H9 (cell line): Measurements from ENCODE around the gene CHTOP. TPM values are rescaled to one million over a fixed set of nuclear protein-coding genes. Genes with fewer than 3 reads are reported as not detected.

ENCODE experiments used
- DNase-seq: peaks from one replicate; pipeline ENCODE4 v3.0.0-alpha.2; 2017
- H2AFZ ChIP-seq: one replicate; pipeline ENCODE4 v1.6.1; 2013; ENCODE audit warnings: mild to moderate bottlenecking, low read length, control low read depth, moderate library complexity
- H2AK5ac ChIP-seq: 2 replicates; pipeline ENCODE4 v1.6.1; 2013; ENCODE audit warnings: low read length, control low read depth, mixed read lengths; ENCODE audit not compliant: insufficient read length
- H2BK120ac ChIP-seq: one replicate; pipeline ENCODE4 v1.6.1; 2013; ENCODE audit warnings: low read depth, mild to moderate bottlenecking, low read length, control low read depth, inconsistent platforms; ENCODE audit not compliant: poor library complexity, severe bottlenecking
- H2BK12ac ChIP-seq: 2 replicates; pipeline ENCODE4 v1.6.1; 2013; ENCODE audit warnings: low read length, control low read depth, mixed read lengths, low read depth; ENCODE audit not compliant: insufficient read length
- H2BK15ac ChIP-seq: 2 replicates; pipeline ENCODE4 v1.6.1; 2013; ENCODE audit warnings: low read depth, low read length, control low read depth
- H2BK20ac ChIP-seq: one replicate; pipeline ENCODE4 v1.6.1; 2013; ENCODE audit warnings: low read depth, mild to moderate bottlenecking, low read length, control low read depth, inconsistent platforms; ENCODE audit not compliant: poor library complexity, severe bottlenecking
- H2BK5ac ChIP-seq: 2 replicates; pipeline ENCODE4 v1.6.1; 2013; ENCODE audit warnings: low read length, control low read depth, mixed read lengths; ENCODE audit not compliant: insufficient read length
- H3K14ac ChIP-seq: 2 replicates; pipeline ENCODE4 v1.6.1; 2013; ENCODE audit warnings: low read length, control low read depth; ENCODE audit not compliant: insufficient read depth
- H3K18ac ChIP-seq: 2 replicates; pipeline ENCODE4 v1.6.1; 2013; ENCODE audit warnings: low read depth, mild to moderate bottlenecking, mixed read lengths, low read length, control low read depth; ENCODE audit not compliant: insufficient read length
- H3K23ac ChIP-seq: 2 replicates; pipeline ENCODE4 v1.6.1; 2013; ENCODE audit warnings: low read length, control low read depth, mixed read lengths, low read depth; ENCODE audit not compliant: insufficient read length
- H3K23me2 ChIP-seq: 2 replicates; pipeline ENCODE4 v1.6.1; 2013; ENCODE audit warnings: low read depth, mild to moderate bottlenecking, mixed read lengths, low read length, control low read depth; ENCODE audit not compliant: insufficient read length, poor library complexity, severe bottlenecking
- H3K27ac ChIP-seq: 2 replicates; pipeline ENCODE4 v1.5.1; 2013; ENCODE audit warnings: low read length, control low read depth, mixed read lengths, low read depth; ENCODE audit not compliant: insufficient read length
- H3K27me3 ChIP-seq: 2 replicates; pipeline ENCODE4 v1.6.1; 2013; ENCODE audit warnings: low read length, control low read depth, inconsistent platforms; ENCODE audit not compliant: insufficient read depth
- H3K4ac ChIP-seq: 2 replicates; pipeline ENCODE4 v1.6.1; 2013; ENCODE audit warnings: low read depth, mild to moderate bottlenecking, control low read depth, inconsistent platforms, low read length, moderate library complexity
- H3K4me1 ChIP-seq: 2 replicates; pipeline ENCODE4 v1.6.1; 2013; ENCODE audit warnings: low read length, control low read depth, inconsistent platforms; ENCODE audit not compliant: insufficient read depth
- H3K4me2 ChIP-seq: 2 replicates; pipeline ENCODE4 v1.6.1; 2013; ENCODE audit warnings: low read length, control low read depth, mixed read lengths; ENCODE audit not compliant: insufficient read length, insufficient read depth
- H3K56ac ChIP-seq: 2 replicates; pipeline ENCODE4 v1.6.1; 2013; ENCODE audit warnings: low read depth, mild to moderate bottlenecking, mixed read lengths, low read length, control low read depth; ENCODE audit not compliant: insufficient read length
- H3K79me1 ChIP-seq: 2 replicates; pipeline ENCODE4 v1.6.1; 2013; ENCODE audit warnings: low read depth, mild to moderate bottlenecking, moderate library complexity, low read length, control low read depth, inconsistent platforms; ENCODE audit not compliant: insufficient read depth, poor library complexity, severe bottlenecking
- H3K79me2 ChIP-seq: 2 replicates; pipeline ENCODE4 v1.6.1; 2013; ENCODE audit warnings: low read length, control low read depth, inconsistent platforms; ENCODE audit not compliant: insufficient read depth
- H3K9ac ChIP-seq: 2 replicates; pipeline ENCODE4 v1.6.1; 2013; ENCODE audit warnings: low read length, control low read depth, mixed read lengths; ENCODE audit not compliant: insufficient read length; ENCODE audit errors: extremely low read depth
- H3K9me3 ChIP-seq: one replicate; pipeline ENCODE4 v1.6.1; 2013; ENCODE audit warnings: low read depth, low read length, inconsistent platforms; ENCODE audit not compliant: control insufficient read depth
- H3T11ph ChIP-seq: one replicate; pipeline ENCODE4 v1.6.1; 2013; ENCODE audit warnings: mild to moderate bottlenecking, low read length, control low read depth, inconsistent platforms
- H4K20me1 ChIP-seq: one replicate; pipeline ENCODE4 v1.6.1; 2013; ENCODE audit not compliant: control insufficient read depth, insufficient read length, insufficient read depth
- H4K5ac ChIP-seq: 2 replicates; pipeline ENCODE4 v1.6.1; 2013; ENCODE audit warnings: low read depth, mild to moderate bottlenecking, mixed read lengths, low read length, control low read depth; ENCODE audit not compliant: insufficient read length
- H4K8ac ChIP-seq: replicated peaks from 2 replicates; pipeline ENCODE4 v1.6.1; 2013; ENCODE audit warnings: low read length, control low read depth, mixed read lengths, low read depth; ENCODE audit not compliant: insufficient read length
- H4K91ac ChIP-seq: 2 replicates; pipeline ENCODE4 v1.6.1; 2013; ENCODE audit warnings: low read depth, mild to moderate bottlenecking, moderate library complexity, mixed read lengths, low read length, control low read depth; ENCODE audit not compliant: insufficient read length
- H3K27ac Mint-ChIP-seq, 3 experiments: 2 replicates in 2 of 3; 3 replicates in 1 of 3; pipeline ENCODE4 v1.8.0; 2020 to 2021; ENCODE audit warnings: mixed read lengths in 3 of 3, mild to moderate bottlenecking in 1 of 3, moderate library complexity in 1 of 3
- H3K27me3 Mint-ChIP-seq: 2 replicates; pipeline ENCODE4 v1.8.0; 2021; ENCODE audit warnings: low read depth, mild to moderate bottlenecking, moderate library complexity, mixed read lengths
- H3K36me3 Mint-ChIP-seq, 3 experiments: 2 replicates in 2 of 3; 3 replicates in 1 of 3; pipeline ENCODE4 v1.8.0; 2020 to 2021; ENCODE audit warnings: low read depth in 3 of 3, mixed read lengths in 3 of 3; ENCODE audit not compliant: insufficient read depth in 1 of 3
- H3K4me1 Mint-ChIP-seq, 2 experiments: 2 replicates each; pipeline ENCODE4 v1.8.0; 2020; ENCODE audit warnings: mixed read lengths in 2 of 2
- H3K4me3 Mint-ChIP-seq, 2 experiments: 2 replicates in 1 of 2; 3 replicates in 1 of 2; pipeline ENCODE4 v1.8.0; 2020 to 2021; ENCODE audit warnings: mild to moderate bottlenecking in 2 of 2, mixed read lengths in 2 of 2, moderate library complexity in 1 of 2
- H3K9me3 Mint-ChIP-seq, 2 experiments: 2 replicates in 1 of 2; 3 replicates in 1 of 2; pipeline ENCODE4 v1.8.0; 2020; ENCODE audit warnings: mild to moderate bottlenecking in 2 of 2, mixed read lengths in 2 of 2, moderate library complexity in 1 of 2
- CTCF ChIP-seq: fragments of 200-600 bp; sonication (generic); conservative IDR thresholded peaks from 3 replicates; pipeline ENCODE4 v1.8.0; 2021; ENCODE audit warnings: antibody characterized with exemption, mild to moderate bottlenecking
- WGBS: extraction: QIAGEN DNeasy Blood & Tissue Kit; methylation state at CpG from one replicate; pipeline ENCODE4 v1.1.7; 2013; ENCODE audit warnings: missing lambda C conversion rate, low lambda C conversion rate, mixed read lengths; ENCODE audit not compliant: insufficient read length; ENCODE audit errors: extremely low coverage; 5-methylcytosine and 5-hydroxymethylcytosine counted together
- total RNA-seq: library from RNA; stranded (reverse); gene quantifications from 2 replicates; pipeline ENCODE4 v1.2.1, GENCODE V29; 2021

CHTOP gene
- total RNA-seq, 1 experiment from 2014 or later = 126 TPM

- H3K27ac Mint-ChIP-seq = no peak overlapping the region
- peaks cover 44% of the 10 kb centered on the region for H3K27me3 Mint-ChIP-seq
Observed at GRCh38 chr1:153679337-153680119, 45.7 kb downstream of the CHTOP start.

More at GRCh38 chr1:153679337-153680119, 45.7 kb downstream of the CHTOP start:
- H3K36me3 Mint-ChIP-seq = peaks cover 0 to 19% (median 8%) of the 10 kb centered on the region in 3 experiments; a peak in 3 of 7 replicates
- peak overlapping the region; percentile 65 for H3K4me2 ChIP-seq
- no peak overlapping the region for H2AK5ac ChIP-seq
- H3K14ac ChIP-seq = no peak overlapping the region; the same call in 1 of the 2 replicates
- H3K4me1 ChIP-seq = no peaks in the 10 kb centered on the region
- H3K9me3 Mint-ChIP-seq = no peaks in the 10 kb centered on the region
- H3K4me1 Mint-ChIP-seq = peaks cover 23 to 24% of the 10 kb centered on the region in 2 experiments
- H4K20me1 ChIP-seq = no peaks in the 10 kb centered on the region
- H4K91ac ChIP-seq = no peak overlapping the region
- H3K23me2 ChIP-seq = peaks cover 26% of the 10 kb centered on the region
- H4K5ac ChIP-seq = no peak overlapping the region
- no peak overlapping the region for H2BK120ac ChIP-seq
- H3K4me3 Mint-ChIP-seq = peak overlapping the region; percentile 74 to 86
- H3K27ac ChIP-seq = no peak overlapping the region
- H2BK15ac ChIP-seq = no peak overlapping the region
- no peaks in the 10 kb centered on the region for H3K79me2 ChIP-seq
- no peak overlapping the region for H2BK5ac ChIP-seq
- TF ChIP-seq CTCF = peak; percentile 42; the same call in 2 of the 3 replicates
- H2BK12ac ChIP-seq = no peak overlapping the region
- H3K23ac ChIP-seq = no peak overlapping the region
- H3K9ac ChIP-seq = no peak overlapping the region
- H3K9me3 ChIP-seq = no peaks in the 10 kb centered on the region
- no peak overlapping the region for H4K8ac ChIP-seq
- peaks cover 3% of the 10 kb centered on the region; the same call in 1 of the 2 replicates for H3K27me3 ChIP-seq
- no peak overlapping the region for H2BK20ac ChIP-seq
- no peak overlapping the region for H2AFZ ChIP-seq
- H3K79me1 ChIP-seq = no peaks in the 10 kb centered on the region
- DNase-seq = no peak
- H3T11ph ChIP-seq = no peak overlapping the region
- H3K4ac ChIP-seq = no peak overlapping the region
- WGBS = no CpG with 5 or more reads among the region's 73 CpGs
- no peak overlapping the region for H3K56ac ChIP-seq
- no peak overlapping the region for H3K18ac ChIP-seq
